Spinal cord (tissue), 10 donors: Measurements from ENCODE around the gene CLDN7. TPM values are rescaled to one million over a fixed set of nuclear protein-coding genes. Genes with fewer than 3 reads are reported as not detected.

Experiments used
- DNase-seq, 6 donors: peaks; one replicate each; pipeline versions ENCODE4 v3.0.0 to v3.0.0-alpha.2; 2013 to 2015; ENCODE audit warnings: low spot score in 6 of 6, low read depth in 4 of 6
- H3K27ac ChIP-seq: one replicate; pipeline ENCODE4 v1.5.1; 2013; ENCODE audit warnings: low read depth, low read length, control low read depth
- H3K27me3 ChIP-seq: one replicate; pipeline ENCODE4 v1.6.1; 2013; ENCODE audit warnings: low read length; ENCODE audit not compliant: control insufficient read depth, insufficient read depth
- H3K36me3 ChIP-seq: one replicate; pipeline ENCODE4 v1.6.1; 2013; ENCODE audit warnings: low read length; ENCODE audit not compliant: control insufficient read depth, insufficient read depth
- H3K4me1 ChIP-seq: one replicate; pipeline ENCODE4 v1.6.1; 2013; ENCODE audit warnings: low read length; ENCODE audit not compliant: control insufficient read depth, insufficient read depth
- H3K4me3 ChIP-seq: one replicate; pipeline ENCODE4 v1.5.1; 2013; ENCODE audit warnings: low read depth, low read length, control low read depth
- H3K9me3 ChIP-seq: one replicate; pipeline ENCODE4 v1.6.1; 2013; ENCODE audit warnings: low read length; ENCODE audit not compliant: control insufficient read depth, insufficient read depth
- WGBS: methylation state at CpG from one replicate; pipeline ENCODE4 v1.1.5; 2013; ENCODE audit warnings: missing lambda C conversion rate; ENCODE audit not compliant: insufficient coverage; 5-methylcytosine and 5-hydroxymethylcytosine counted together
- polyA plus RNA-seq, 2 donors: library from polyadenylated mRNA; unstranded; fragments of 120-200 nt; gene quantifications; one replicate each; pipeline ENCODE4 v1.2.1, GENCODE V29; 2013; ENCODE audit not compliant: insufficient read length in 2 of 2
- total RNA-seq, 2 donors: library from RNA; depleted of rRNA in 1 of 2; stranded (reverse); fragments of 120-200 nt in 1 of 2; fragments of >200 nt in 1 of 2; gene quantifications; one replicate each; pipeline versions ENCODE4 v1.2.3 to v1.2.4, GENCODE V29; 2013 to 2014
- donor health status: healthy.

Gene CLDN7
- total and polyA plus RNA-seq, 4 donors: 0.79 to 2.3 (median 1.3) TPM

DNA sequence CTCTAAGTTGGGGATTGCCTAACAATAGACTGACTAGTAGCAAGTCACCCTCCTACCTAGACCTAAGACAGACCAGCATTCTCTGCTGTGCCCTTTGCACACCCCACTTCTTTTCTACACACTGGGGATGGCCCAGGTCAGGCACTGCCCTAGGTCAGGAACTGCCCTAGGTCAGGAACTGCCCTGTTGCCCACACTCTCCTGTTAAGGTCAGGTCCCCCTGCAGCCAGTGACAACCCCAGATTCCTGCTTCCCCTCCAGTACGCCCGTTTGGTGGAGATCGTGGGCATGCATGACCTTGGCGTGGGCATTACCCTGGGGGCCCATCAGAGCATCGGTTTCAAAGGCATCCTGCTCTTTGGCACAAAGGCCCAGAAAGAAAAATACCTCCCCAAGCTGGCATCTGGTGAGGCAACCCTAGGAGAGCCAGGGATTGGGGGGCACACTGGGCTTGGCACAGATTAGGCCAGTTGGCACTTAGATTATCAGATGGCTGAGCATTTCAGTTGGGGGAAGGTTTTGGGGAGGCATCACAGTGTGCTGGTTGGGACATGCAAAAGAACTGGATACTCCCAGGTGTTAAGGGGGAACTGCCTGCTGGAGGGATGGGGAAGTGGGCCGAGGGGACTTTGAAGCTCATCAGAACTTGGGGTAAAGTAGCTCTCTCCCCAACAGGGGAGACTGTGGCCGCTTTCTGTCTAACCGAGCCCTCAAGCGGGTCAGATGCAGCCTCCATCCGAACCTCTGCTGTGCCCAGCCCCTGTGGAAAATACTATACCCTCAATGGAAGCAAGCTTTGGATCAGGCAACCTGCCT is 40.8 kb downstream of the CLDN7 start:
- Histone ChIP-seq H3K9me3 (no peaks in the 10 kb centered on the region), H3K36me3 (peaks cover 61% of the 10 kb centered on the region), H3K4me1 (peaks cover 55% of the 10 kb centered on the region), H3K27me3 (no peaks in the 10 kb centered on the region), H3K4me3 (peak overlapping the region; percentile 69), H3K27ac (no peak overlapping the region)
- 79% methylated on average over 7 of the region's 10 CpGs for WGBS
- DNase-seq: no peak

DNA sequence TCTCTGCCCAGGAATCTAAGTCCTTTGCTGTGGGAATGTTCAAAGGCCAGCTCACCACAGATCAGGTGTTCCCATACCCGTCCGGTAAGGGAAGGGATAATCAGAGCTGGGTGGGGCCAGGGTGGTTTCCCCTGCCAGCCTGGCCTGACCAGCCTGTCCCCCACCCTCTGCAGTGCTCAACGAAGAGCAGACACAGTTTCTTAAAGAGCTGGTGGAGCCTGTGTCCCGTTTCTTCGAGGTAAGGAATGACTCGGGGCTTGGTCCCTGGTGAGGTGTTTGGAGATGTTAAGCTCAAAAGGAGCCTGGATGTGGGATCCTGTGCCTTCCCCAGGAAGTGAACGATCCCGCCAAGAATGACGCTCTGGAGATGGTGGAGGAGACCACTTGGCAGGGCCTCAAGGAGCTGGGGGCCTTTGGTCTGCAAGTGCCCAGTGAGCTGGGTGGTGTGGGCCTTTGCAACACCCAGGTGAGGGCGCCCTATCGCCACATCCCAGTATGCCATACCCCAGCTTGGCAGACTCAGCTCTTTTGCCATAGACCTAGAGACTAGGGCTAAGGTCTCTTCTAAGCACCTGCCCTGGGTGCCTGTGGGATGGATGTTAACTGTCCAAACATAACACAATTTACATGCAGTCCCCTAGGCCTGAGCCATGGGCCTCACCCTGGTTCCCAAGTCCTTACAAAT is 41.5 kb downstream of the CLDN7 start:
- Histone ChIP-seq H3K9me3 (no peaks in the 10 kb centered on the region), H3K36me3 (peaks cover 53% of the 10 kb centered on the region), H3K4me3 (peak overlapping the region; percentile 69), H3K4me1 (peaks cover 62% of the 10 kb centered on the region), H3K27ac (peak overlapping the region; percentile 78), H3K27me3 (no peaks in the 10 kb centered on the region)
- 59% methylated on average over 7 of the region's 11 CpGs for WGBS
- peak in 1 of 6 donors; percentile 44 for DNase-seq

- H3K27ac ChIP-seq: peak within 1 kb of the TSS; percentile 78
- H3K4me3 ChIP-seq: peak within 1 kb of the TSS; percentile 69
- peaks cover 69% of the 10 kb centered on the region for H3K4me1 ChIP-seq
- peaks cover 46% of the 10 kb centered on the region for H3K36me3 ChIP-seq
- H3K27me3 ChIP-seq: no peaks in the 10 kb centered on the region
- peak in 4 of 6 donors; percentile 80 to 96 (median 88) for DNase-seq
- H3K9me3 ChIP-seq: no peaks in the 10 kb centered on the region
- WGBS: under 1% methylated on average over 63 of the region's 63 CpGs
Observed at GRCh38 chr17:7219812-7220592, 42.3 kb downstream of the CLDN7 start, which contains the start of the genes ACADVL and DLG4. Gene ACADVL (plus strand): TSS chr17:7219938. CDS start chr17:7219985, 47 bp downstream. Gene DLG4 (minus strand): TSS chr17:7219836.

GRCh38 chr17:7219229-7219811 is 43.0 kb downstream of the CLDN7 start:
- Histone ChIP-seq H3K4me1 (peaks cover 72% of the 10 kb centered on the region), H3K27me3 (no peaks in the 10 kb centered on the region), H3K9me3 (no peaks in the 10 kb centered on the region), H3K36me3 (peaks cover 39% of the 10 kb centered on the region), H3K4me3 (peak overlapping the region; percentile 69), H3K27ac (peak overlapping the region; percentile 78)
- no peak for DNase-seq
- WGBS: 43% methylated on average over 6 of the region's 12 CpGs

DNA sequence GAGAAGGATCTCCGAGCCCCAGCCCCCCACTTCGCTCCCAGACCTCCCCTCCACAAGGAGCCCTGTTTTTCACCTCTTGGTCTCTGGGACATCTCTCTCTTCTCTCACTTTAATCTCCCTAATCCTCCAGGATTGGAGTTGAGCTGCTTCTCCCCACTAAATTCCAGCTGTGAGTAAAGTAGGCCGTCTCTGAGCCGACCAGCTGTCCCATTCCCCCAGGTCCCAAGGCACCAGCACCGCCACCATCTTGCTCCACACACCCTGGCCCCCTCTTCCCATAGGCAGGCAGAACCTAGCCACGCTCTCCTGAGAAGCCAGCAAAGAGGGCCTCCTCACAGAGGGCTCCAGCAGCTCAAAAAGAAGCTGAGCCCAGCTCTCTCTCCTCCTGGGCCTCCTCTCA is 43.5 kb downstream of the CLDN7 start:
- H3K9me3 ChIP-seq: no peaks in the 10 kb centered on the region
- peaks cover 34% of the 10 kb centered on the region for H3K36me3 ChIP-seq
- H3K27me3 ChIP-seq: no peaks in the 10 kb centered on the region
- H3K27ac ChIP-seq: peak overlapping the region; percentile 88
- WGBS: 84% methylated on average over 5 of the region's 6 CpGs
- H3K4me1 ChIP-seq: peaks cover 78% of the 10 kb centered on the region
- no peak overlapping the region for H3K4me3 ChIP-seq
- DNase-seq: no peak

GRCh38 chr17:7218166-7218565 is 44.1 kb downstream of the CLDN7 start:
- WGBS: 57% methylated on average over 6 of the region's 6 CpGs
- Histone ChIP-seq H3K4me1 (peaks cover 84% of the 10 kb centered on the region), H3K36me3 (peaks cover 28% of the 10 kb centered on the region), H3K27ac (peak overlapping the region; percentile 88), H3K27me3 (no peaks in the 10 kb centered on the region), H3K9me3 (no peaks in the 10 kb centered on the region), H3K4me3 (peak overlapping the region; percentile 60)
- DNase-seq: no peak

DNA sequence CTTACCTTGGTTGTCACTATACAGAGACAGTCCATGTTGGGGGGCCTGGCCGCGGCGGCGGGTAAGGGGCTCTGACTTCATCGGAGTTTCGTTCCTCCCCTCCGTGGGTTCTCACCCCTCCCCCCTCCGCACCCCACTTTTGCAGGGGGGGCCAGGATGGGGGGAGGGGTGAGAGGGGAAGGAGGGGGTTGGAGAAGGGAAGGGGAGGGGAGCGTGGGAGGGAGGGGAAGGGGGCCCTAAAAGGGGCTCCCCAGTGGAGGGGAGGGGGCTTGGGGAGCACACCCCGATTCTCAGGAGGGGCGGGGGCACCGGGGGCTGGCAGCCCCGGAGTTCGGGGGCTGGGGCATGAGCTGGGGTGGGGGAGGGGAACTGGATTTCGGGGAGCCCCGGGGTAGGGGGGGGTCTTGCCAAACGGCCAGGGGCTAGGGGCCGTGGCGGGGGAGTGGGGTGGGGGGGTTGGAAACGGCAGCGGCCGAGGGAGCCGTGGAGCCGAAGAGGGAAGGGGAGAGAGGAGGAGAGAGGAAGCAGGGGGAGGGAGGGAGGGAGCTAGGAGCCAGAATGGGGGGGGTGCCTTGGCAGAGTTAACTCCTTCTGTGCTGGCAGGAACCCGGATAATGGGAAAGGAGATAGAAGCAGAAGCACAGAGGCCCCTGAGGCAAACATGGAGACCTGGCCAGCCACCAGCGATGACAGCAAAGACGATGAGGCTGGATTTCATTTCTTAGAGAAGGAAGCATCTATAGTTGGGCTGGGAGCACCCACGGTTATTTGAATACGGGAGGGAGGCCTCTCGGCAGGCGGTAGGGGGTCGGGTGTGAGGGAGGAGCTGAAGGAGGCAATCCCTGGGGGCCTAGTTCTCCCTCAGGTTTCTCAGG is 44.9 kb downstream of the CLDN7 start:
- DNase-seq: peak in 3 of 6 donors; percentile 81 to 96 (median 95)
- no peaks in the 10 kb centered on the region for H3K9me3 ChIP-seq
- H3K4me3 ChIP-seq: peak overlapping the region; percentile 60
- H3K27me3 ChIP-seq: no peaks in the 10 kb centered on the region
- peaks cover 91% of the 10 kb centered on the region for H3K4me1 ChIP-seq
- 0% methylated on average over 13 of the region's 32 CpGs for WGBS
- peaks cover 20% of the 10 kb centered on the region for H3K36me3 ChIP-seq
- peak overlapping the region; percentile 88 for H3K27ac ChIP-seq

DNA sequence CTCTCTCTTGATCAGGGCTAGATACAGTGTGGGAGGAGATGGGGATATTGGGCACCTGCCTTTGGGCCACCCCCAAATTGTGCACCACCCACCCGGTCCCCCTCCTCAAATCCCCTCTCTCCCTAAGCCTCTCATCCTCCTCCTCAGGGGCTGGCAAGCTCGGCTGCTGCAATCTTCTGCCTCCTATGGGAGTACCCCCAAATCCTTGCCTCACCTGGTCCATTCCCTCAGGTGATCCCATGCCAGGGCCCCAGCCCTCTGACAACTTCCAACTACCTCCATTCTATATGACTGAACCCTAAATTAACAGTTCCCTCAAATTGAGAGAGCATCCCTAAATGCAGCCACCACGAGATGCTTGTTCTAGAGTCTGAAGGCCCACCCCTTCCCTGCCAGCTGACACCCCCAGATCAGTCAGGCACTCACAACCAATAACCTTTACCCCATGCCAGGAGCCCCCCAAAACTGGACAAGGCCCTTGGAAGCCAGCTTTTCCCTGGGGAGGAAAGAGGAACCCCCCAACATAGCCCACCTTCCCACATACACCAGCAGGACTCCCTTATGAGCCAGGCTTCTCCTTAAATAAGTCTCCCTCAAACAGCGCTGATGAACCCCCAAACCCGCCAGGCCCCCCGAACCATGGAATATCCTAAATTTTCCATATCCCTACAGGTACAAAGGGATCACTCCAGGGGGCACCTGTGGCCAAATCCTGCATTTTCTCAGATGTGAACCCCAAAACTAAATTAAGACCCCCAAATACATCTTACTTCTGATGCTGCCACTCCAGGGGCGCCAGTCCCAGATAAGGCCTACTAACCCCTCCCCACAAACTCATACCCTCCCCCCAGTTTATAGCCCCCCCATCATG is 45.8 kb downstream of the CLDN7 start:
- 10% methylated on average over 7 of the region's 7 CpGs for WGBS
- Histone ChIP-seq H3K4me1 (peaks cover 89% of the 10 kb centered on the region), H3K4me3 (peak overlapping the region; percentile 49), H3K9me3 (no peaks in the 10 kb centered on the region), H3K36me3 (peaks cover 11% of the 10 kb centered on the region), H3K27ac (peak overlapping the region; percentile 78), H3K27me3 (no peaks in the 10 kb centered on the region)
- DNase-seq: no peak
